H1 (cell line): ENCODE measurements around the gene UBTD1. TPM values are rescaled to one million over a fixed set of nuclear protein-coding genes. Genes with fewer than 3 reads are reported as not detected.

ENCODE experiments used
- CTCF ChIA-PET: fragments of 300-600 bp; sonication (Branson Sonifier 250); formaldehyde crosslinking; loops from one replicate; lab custom pipeline; 2021; ENCODE audit not compliant: partially characterized antibody; lab: Charles Lee
- POLR2A ChIA-PET: fragments of 300-600 bp; sonication (Branson Sonifier 250); formaldehyde crosslinking; loops from one replicate; lab custom pipeline; 2021; ENCODE audit warnings: inconsistent platforms; ENCODE audit not compliant: partially characterized antibody; lab: Charles Lee
- DNase-seq, 2 experiments: peaks; one replicate each; pipeline versions ENCODE4 v3.0.0 to v3.0.0-alpha.2; 2010 to 2022; ENCODE audit warnings: low spot score in 2 of 2, low read depth in 1 of 2, mixed read lengths in 1 of 2
- FAIRE-seq: peaks from 2 replicates; lab custom pipeline; 2011; peaks lifted over from hg19 to GRCh38; lab: Jason Lieb, UNC
- H2AFZ ChIP-seq: 2 replicates; pipeline ENCODE4 v1.8.1; 2012; ENCODE audit warnings: low read length, inconsistent platforms
- H2AK5ac ChIP-seq: 2 replicates; pipeline ENCODE4 v1.6.1; 2013; ENCODE audit warnings: low read depth, low read length
- H2BK120ac ChIP-seq: replicated peaks from 2 replicates; pipeline ENCODE3; 2013; ENCODE audit warnings: low read depth, low read length, inconsistent platforms
- H2BK12ac ChIP-seq: 2 replicates; pipeline ENCODE4 v1.6.1; 2013; ENCODE audit warnings: low read depth, low read length
- H2BK15ac ChIP-seq: 2 replicates; pipeline ENCODE4 v1.6.1; 2013; ENCODE audit warnings: low read length
- H2BK20ac ChIP-seq: 2 replicates; pipeline ENCODE4 v1.6.1; 2013; ENCODE audit warnings: low read length
- H2BK5ac ChIP-seq: 2 replicates; pipeline ENCODE4 v1.6.1; 2013; ENCODE audit warnings: low read depth, low read length
- H3K14ac ChIP-seq: 2 replicates; pipeline ENCODE4 v1.6.1; 2013; ENCODE audit warnings: inconsistent platforms; ENCODE audit not compliant: insufficient read length
- H3K18ac ChIP-seq: 2 replicates; pipeline ENCODE4 v1.6.1; 2013; ENCODE audit warnings: low read length; ENCODE audit errors: extremely low read depth
- H3K23ac ChIP-seq: 2 replicates; pipeline ENCODE4 v1.6.1; 2013; ENCODE audit warnings: inconsistent platforms; ENCODE audit not compliant: insufficient read length
- H3K23me2 ChIP-seq: 2 replicates; pipeline ENCODE4 v1.6.1; 2013; ENCODE audit warnings: low read depth, low read length
- H3K27ac ChIP-seq: 2 replicates; pipeline ENCODE4 v1.6.1; 2011; ENCODE audit warnings: low read depth, low read length, inconsistent platforms
- H3K27me3 ChIP-seq, 4 experiments: replicated peaks in 1 of 4; 1 replicate in 1 of 4; 2 replicates in 3 of 4; pipeline versions ENCODE4 v1.6.1 to v1.8.1; 2011 to 2013; ENCODE audit warnings: low read length in 3 of 4, mild to moderate bottlenecking in 3 of 4, inconsistent platforms in 2 of 4, mixed read lengths in 2 of 4, moderate library complexity in 1 of 4; ENCODE audit not compliant: control insufficient read depth in 3 of 4, insufficient read depth in 3 of 4; ENCODE audit errors: extremely low read depth in 1 of 4
- H3K36me3 ChIP-seq, 4 experiments: 2 replicates each; pipeline versions ENCODE4 v1.6.1 to v1.8.1; 2011 to 2013; ENCODE audit warnings: mild to moderate bottlenecking in 4 of 4, low read length in 3 of 4, moderate library complexity in 2 of 4, control low read depth in 1 of 4, inconsistent platforms in 1 of 4; ENCODE audit not compliant: insufficient read depth in 4 of 4, control insufficient read depth in 2 of 4
- H3K4ac ChIP-seq: replicated peaks from 2 replicates; pipeline ENCODE3; 2013; ENCODE audit warnings: low read length, low read depth, mixed read lengths, inconsistent platforms; ENCODE audit not compliant: insufficient read length
- H3K4me1 ChIP-seq, 4 experiments: replicated peaks in 1 of 4; 1 replicate in 1 of 4; 2 replicates in 3 of 4; pipeline versions ENCODE4 v1.6.1 to v1.8.1; 2011 to 2013; ENCODE audit warnings: low read length in 3 of 4, inconsistent platforms in 2 of 4, mixed read lengths in 1 of 4; ENCODE audit not compliant: insufficient read depth in 4 of 4, control insufficient read depth in 3 of 4
- H3K4me2 ChIP-seq, 2 experiments: 2 replicates each; pipeline versions ENCODE4 v1.6.1 to v1.8.1; 2011 to 2013; ENCODE audit warnings: low read depth in 2 of 2, low read length in 2 of 2, control low read depth in 1 of 2, inconsistent platforms in 1 of 2, mild to moderate bottlenecking in 1 of 2; ENCODE audit not compliant: insufficient read depth in 1 of 2
- H3K4me3 ChIP-seq, 4 experiments: fragments of 200-600, 300-600 bp in 1 of 4; sonication (generic), shearing (Covaris generic), sonication (Bioruptor Twin) in 1 of 4; 2 replicates each; pipeline versions ENCODE4 v1.5.1 to v1.8.1; 2011 to 2016; ENCODE audit warnings: low read length in 4 of 4, low read depth in 3 of 4, control low read depth in 2 of 4, inconsistent platforms in 2 of 4, mild to moderate bottlenecking in 2 of 4, mixed read lengths in 1 of 4, moderate library complexity in 1 of 4; ENCODE audit not compliant: insufficient read depth in 2 of 4; ENCODE audit errors: extremely low read depth in 1 of 4
- H3K56ac ChIP-seq: replicated peaks from 2 replicates; pipeline ENCODE3; 2013; ENCODE audit warnings: low read depth, mild to moderate bottlenecking, mixed read lengths, low read length, inconsistent platforms; ENCODE audit not compliant: insufficient read length
- H3K79me1 ChIP-seq: 2 replicates; pipeline ENCODE4 v1.6.1; 2013; ENCODE audit warnings: low read depth, low read length, control low read depth
- H3K79me2 ChIP-seq, 2 experiments: 2 replicates each; pipeline versions ENCODE4 v1.6.1 to v1.8.1; 2012 to 2013; ENCODE audit warnings: low read length in 2 of 2, mild to moderate bottlenecking in 2 of 2, inconsistent platforms in 1 of 2; ENCODE audit not compliant: insufficient read depth in 2 of 2, control insufficient read depth in 1 of 2
- H3K9ac ChIP-seq, 4 experiments: replicated peaks in 1 of 4; 1 replicate in 1 of 4; 2 replicates in 3 of 4; pipeline versions ENCODE4 v1.6.1 to v1.8.1; 2011 to 2013; ENCODE audit warnings: low read depth in 3 of 4, low read length in 3 of 4, control low read depth in 2 of 4, mild to moderate bottlenecking in 2 of 4, moderate library complexity in 2 of 4, inconsistent platforms in 1 of 4; ENCODE audit errors: extremely low read depth in 1 of 4
- H3K9me3 ChIP-seq, 2 experiments: 2 replicates each; pipeline versions ENCODE4 v1.6.1 to v1.8.1; 2012 to 2013; ENCODE audit warnings: mild to moderate bottlenecking in 2 of 2, moderate library complexity in 2 of 2, control low read depth in 1 of 2, inconsistent platforms in 1 of 2, low read depth in 1 of 2, low read length in 1 of 2, mixed read lengths in 1 of 2; ENCODE audit not compliant: insufficient read depth in 2 of 2
- H4K20me1 ChIP-seq, 2 experiments: replicated peaks in 1 of 2; 2 replicates each; pipeline versions ENCODE3 to v1.8.1; 2011 to 2013; ENCODE audit warnings: inconsistent platforms in 2 of 2, low read length in 2 of 2, mild to moderate bottlenecking in 1 of 2; ENCODE audit not compliant: insufficient read depth in 2 of 2, control insufficient read depth in 1 of 2
- H4K5ac ChIP-seq: 2 replicates; pipeline ENCODE4 v1.6.1; 2013; ENCODE audit warnings: low read length, low read depth, mixed read lengths, inconsistent platforms; ENCODE audit not compliant: insufficient read length
- H4K8ac ChIP-seq: 2 replicates; pipeline ENCODE4 v1.8.0; 2013; ENCODE audit warnings: mild to moderate bottlenecking, moderate library complexity, low read length, inconsistent platforms; ENCODE audit not compliant: insufficient read depth; ENCODE audit errors: extremely low read depth
- H4K91ac ChIP-seq: replicated peaks from 2 replicates; pipeline ENCODE3; 2013; ENCODE audit warnings: low read length, mixed read lengths, inconsistent platforms; ENCODE audit not compliant: insufficient read length
- BACH1 ChIP-seq: IDR thresholded peaks from 2 replicates; pipeline ENCODE4 v1.6.1; 2012; ENCODE audit warnings: low read length, improper control_type of control experiment
- CEBPB ChIP-seq: IDR thresholded peaks from 2 replicates; pipeline ENCODE4 v1.6.1; 2012; ENCODE audit warnings: low read depth, low read length
- CHD2 ChIP-seq: IDR thresholded peaks from 2 replicates; pipeline ENCODE4 v1.6.1; 2012; ENCODE audit warnings: low read length, improper control_type of control experiment
- EGR1 ChIP-seq: IDR thresholded peaks from 2 replicates; pipeline ENCODE4 v1.6.1; 2011; ENCODE audit warnings: low read depth, low read length, borderline replicate concordance
- EZH2 ChIP-seq: fragments of 200-600 bp; sonication (generic); IDR thresholded peaks from 2 replicates; pipeline ENCODE4 v1.7.1; 2012; ENCODE audit warnings: low read depth, mild to moderate bottlenecking, moderate library complexity, low read length, inconsistent platforms; ENCODE audit not compliant: severe bottlenecking
- KDM4A ChIP-seq: IDR thresholded peaks from one replicate; pipeline ENCODE4 v1.7.1; 2012; ENCODE audit warnings: low read depth, mild to moderate bottlenecking, moderate library complexity, low read length, inconsistent platforms; ENCODE audit not compliant: severe bottlenecking
- MAFK ChIP-seq: IDR thresholded peaks from 2 replicates; pipeline ENCODE4 v1.6.1; 2012; ENCODE audit warnings: low read depth, mild to moderate bottlenecking, improper control_type of control experiment, low read length
- PHF8 ChIP-seq: fragments of 200-600 bp; sonication (generic); conservative IDR thresholded peaks from 2 replicates; pipeline ENCODE4 v1.7.1; 2012; ENCODE audit warnings: low read depth, mild to moderate bottlenecking, inconsistent platforms, low read length, moderate library complexity
- SP2 ChIP-seq: IDR thresholded peaks from 2 replicates; pipeline ENCODE4 v1.6.1; 2012; ENCODE audit warnings: mild to moderate bottlenecking, low read length, inconsistent platforms
- TAF1 ChIP-seq: IDR thresholded peaks from 2 replicates; pipeline ENCODE4 v1.6.1; 2011; ENCODE audit warnings: mild to moderate bottlenecking, low read depth, low read length
- WGBS, 2 experiments: shearing (Covaris generic) in 1 of 2; methylation state at CpG; one replicate each; pipeline versions ENCODE4 v1.1.6 to v1.1.7; 2013 to 2015; ENCODE audit warnings: low lambda C conversion rate in 2 of 2, mixed read lengths in 2 of 2, inconsistent platforms in 1 of 2, low coverage in 1 of 2, missing lambda C conversion rate in 1 of 2; ENCODE audit not compliant: insufficient replicate concordance in 2 of 2, insufficient coverage in 1 of 2, insufficient read length in 1 of 2; ENCODE audit errors: extremely low coverage in 1 of 2, missing lambda C conversion rate in 1 of 2; 5-methylcytosine and 5-hydroxymethylcytosine counted together
- polyA plus RNA-seq, 7 experiments: library from polyadenylated mRNA; depleted of rRNA in 3 of 7; stranded (reverse) in 5 of 7; unstranded in 2 of 7; fragments of >200 nt in 5 of 7; fragments of 200-250 nt in 2 of 7; gene quantifications; 1 replicate in 5 of 7; 2 replicates in 1 of 7; 4 replicates in 1 of 7; pipeline versions ENCODE4 v1.2.1 to v1.2.3, GENCODE V29; 2011 to 2013; ENCODE audit warnings: missing spikeins in 2 of 7, mixed read lengths in 2 of 7
- total RNA-seq: library from RNA; stranded (reverse); fragmentation: NEBNext Ultra II Directional; extraction: Animal tissue kit (Norgen Biotek cat#: 25700); gene quantifications from 2 replicates; pipeline ENCODE4 v1.2.1, GENCODE V29; 2021
- TF ChIP-seq, protein P1 (sequence below): IDR thresholded peaks from 2 replicates; pipeline ENCODE4 v1.6.1; 2012; ENCODE audit warnings: inconsistent platforms

Gene UBTD1
- total and polyA plus RNA-seq, 2 of the 8 experiments (the other 6 are each of a cell fraction or from before 2014, with no cell fraction given), result 22.3 to 36.2 TPM

DNA sequence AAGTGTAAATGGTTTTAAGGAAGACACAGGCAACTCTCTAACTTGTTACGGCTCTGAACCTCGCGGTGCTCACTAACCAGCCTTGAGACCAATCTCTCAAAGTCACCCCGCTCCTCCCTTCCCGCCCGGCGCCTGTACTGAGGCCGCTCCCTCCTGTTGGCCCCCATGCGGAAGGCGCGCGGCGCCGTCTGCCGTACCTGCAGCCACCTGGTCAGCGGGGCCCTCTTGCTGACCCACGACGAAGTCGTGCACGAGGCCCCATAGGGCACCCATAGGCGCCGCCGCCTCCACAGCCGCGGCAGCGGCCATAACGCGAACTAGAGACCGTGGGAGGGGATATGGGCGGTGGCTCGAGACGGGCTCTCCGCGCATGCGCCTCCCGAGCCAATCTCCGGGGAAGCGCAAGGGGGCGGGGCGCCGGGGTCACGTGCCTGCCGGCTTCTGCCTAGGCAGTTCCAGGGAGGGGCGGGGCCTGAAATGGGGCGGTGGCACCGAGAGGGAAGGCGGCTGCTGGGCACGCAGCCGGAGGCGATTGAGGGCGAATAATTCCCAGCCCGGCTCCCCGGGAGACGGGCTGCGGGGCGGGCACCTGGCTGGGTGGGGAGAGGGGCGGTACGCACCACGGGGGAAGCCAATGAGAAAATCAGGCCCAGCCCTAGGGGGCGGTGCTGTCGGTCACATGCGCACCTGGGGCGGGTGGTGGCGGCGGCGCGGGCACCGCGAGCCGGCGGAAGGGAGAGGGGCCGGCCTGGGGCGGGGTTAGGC is 466 bp upstream of the UBTD1 start, which contains the start of gene MMS19:
Gene MMS19 (minus strand): TSS at position 347 of the 765 bp plus-strand sequence. CDS start 38 bp downstream, at position 309.
- H4K91ac ChIP-seq, result peak within 1 kb of the TSS; percentile 85
- H4K8ac ChIP-seq, result peak within 1 kb of the TSS; percentile 75
- peak within 1 kb of the TSS; percentile 74; the same call in 1 of the 2 replicates for H3K27ac ChIP-seq
- H2BK15ac ChIP-seq, result peak within 1 kb of the TSS; percentile 85; the same call in 1 of the 2 replicates
- ChIA-PET POLR2A (interaction anchor here (0.6 to 2.5 kb wide), 14 partner anchors 8 to 97 kb away, joined by 3 to 13 read pairs (median 4); partner anchors contain the start of gene RRP12), CTCF (interaction anchor here (0.5 to 2.6 kb wide), 6 partner anchors 11 to 154 kb away, joined by 4 to 24 read pairs (median 6); no protein-coding TSS in a partner anchor)
- H3K4me2 ChIP-seq, result peak within 1 kb of the TSS; percentile 78 to 98
- H3K9ac ChIP-seq, result peak within 1 kb of the TSS; percentile 55 to 82 (median 78)
- H3K4me3 ChIP-seq, result peak within 1 kb of the TSS; percentile 83 to 92 (median 89)
- H3K27me3 ChIP-seq, result peaks cover 0 to 16% (median 13%) of the 10 kb centered on the region in 4 experiments; a peak in 5 of 7 replicates
- peaks cover 13% of the 10 kb centered on the region for H3K79me1 ChIP-seq
- H2BK120ac ChIP-seq, result no peak within 1 kb of the TSS
- DNase-seq (peak; percentile 92 to 100), FAIRE-seq (no peak)
- peaks cover 6 to 14% (median 11%) of the 10 kb centered on the region in 4 experiments; a peak in 6 of 7 replicates for H3K4me1 ChIP-seq
- peaks cover 10 to 28% of the 10 kb centered on the region in 2 experiments for H4K20me1 ChIP-seq
- H3K79me2 ChIP-seq, result peaks cover 13 to 70% of the 10 kb centered on the region in 2 experiments
- H3K23ac ChIP-seq, result no peak within 1 kb of the TSS
- H3K23me2 ChIP-seq, result peaks cover 15% of the 10 kb centered on the region
- peak within 1 kb of the TSS; percentile 71 for H4K5ac ChIP-seq
- H2AFZ ChIP-seq, result 0 out of 2 replicates have a peak within 1 kb of the TSS, but pooled peaks have one; percentile 6
- no peak within 1 kb of the TSS for H3K14ac ChIP-seq
- no peaks in the 10 kb centered on the region for H3K9me3 ChIP-seq
- H2BK12ac ChIP-seq, result peak within 1 kb of the TSS; percentile 62; the same call in 1 of the 2 replicates
- peak within 1 kb of the TSS; percentile 89; the same call in 1 of the 2 replicates for H2BK5ac ChIP-seq
- H3K4ac ChIP-seq, result peak within 1 kb of the TSS; percentile 80
- no peaks in the 10 kb centered on the region; a peak in 1 of 8 replicates for H3K36me3 ChIP-seq
- 1% methylated on average over 39 of the region's 73 CpGs; no CpG with 5 or more reads in 1 of the 2 experiments for WGBS, 2 experiments
- H3K18ac ChIP-seq, result peak within 1 kb of the TSS; percentile 97
- H3K56ac ChIP-seq, result peak within 1 kb of the TSS; percentile 62
- peak within 1 kb of the TSS; percentile 32; the same call in 1 of the 2 replicates for H2AK5ac ChIP-seq
- no peak within 1 kb of the TSS for H2BK20ac ChIP-seq
- TF ChIP-seq BACH1 (no peak), EZH2 (no peak), SP2 (no peak), TAF1 (peak; percentile 59), EGR1 (0 out of 2 replicates have a peak, but pooled peaks have one; percentile 8), CHD2 (no peak; the same call in 1 of the 2 replicates), MAFK (no peak), KDM4A (peak; percentile 31), CEBPB (no peak), PHF8 (peak; percentile 95)
- TF ChIP-seq, protein P1, sequence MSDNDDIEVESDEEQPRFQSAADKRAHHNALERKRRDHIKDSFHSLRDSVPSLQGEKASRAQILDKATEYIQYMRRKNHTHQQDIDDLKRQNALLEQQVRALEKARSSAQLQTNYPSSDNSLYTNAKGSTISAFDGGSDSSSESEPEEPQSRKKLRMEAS, result peak; percentile 32; the same call in 1 of the 2 replicates
